C4-2B (cell line): ENCODE data around the gene RNF123.

ENCODE experiments used
- ZFX ChIP-seq: fragments of 450-650 bp; IDR thresholded peaks from 2 replicates; pipeline ENCODE4 v1.6.1; 2017
- TF ChIP-seq, protein P1 (sequence below): fragments of 450-650 bp; conservative IDR thresholded peaks from 2 replicates; pipeline ENCODE4 v1.5.1; 2017; ENCODE audit warnings: mild to moderate bottlenecking

- TF ChIP-seq, protein P1, sequence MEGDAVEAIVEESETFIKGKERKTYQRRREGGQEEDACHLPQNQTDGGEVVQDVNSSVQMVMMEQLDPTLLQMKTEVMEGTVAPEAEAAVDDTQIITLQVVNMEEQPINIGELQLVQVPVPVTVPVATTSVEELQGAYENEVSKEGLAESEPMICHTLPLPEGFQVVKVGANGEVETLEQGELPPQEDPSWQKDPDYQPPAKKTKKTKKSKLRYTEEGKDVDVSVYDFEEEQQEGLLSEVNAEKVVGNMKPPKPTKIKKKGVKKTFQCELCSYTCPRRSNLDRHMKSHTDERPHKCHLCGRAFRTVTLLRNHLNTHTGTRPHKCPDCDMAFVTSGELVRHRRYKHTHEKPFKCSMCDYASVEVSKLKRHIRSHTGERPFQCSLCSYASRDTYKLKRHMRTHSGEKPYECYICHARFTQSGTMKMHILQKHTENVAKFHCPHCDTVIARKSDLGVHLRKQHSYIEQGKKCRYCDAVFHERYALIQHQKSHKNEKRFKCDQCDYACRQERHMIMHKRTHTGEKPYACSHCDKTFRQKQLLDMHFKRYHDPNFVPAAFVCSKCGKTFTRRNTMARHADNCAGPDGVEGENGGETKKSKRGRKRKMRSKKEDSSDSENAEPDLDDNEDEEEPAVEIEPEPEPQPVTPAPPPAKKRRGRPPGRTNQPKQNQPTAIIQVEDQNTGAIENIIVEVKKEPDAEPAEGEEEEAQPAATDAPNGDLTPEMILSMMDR = no peak
- no peak for TF ChIP-seq ZFX
Observed at GRCh38 chr3:49747792-49748480, 58.6 kb downstream of the RNF123 start.
